Stomach (tissue), 4 donors: Measurements from ENCODE around the gene ST6GAL2.

Experiments
- CTCF ChIP-seq, 7 experiments: fragments of 450-650 bp in 4 of 7; fragments of 200-600 bp in 3 of 7; sonication (generic) in 3 of 7; IDR thresholded peaks; one replicate each; pipeline ENCODE4 v1.5.1; 2016 to 2019; ENCODE audit warnings: antibody characterized with exemption in 7 of 7, control low read depth in 2 of 7, mild to moderate bottlenecking in 1 of 7
- EP300 ChIP-seq: sonication (generic); formaldehyde crosslinking; IDR thresholded peaks from one replicate; pipeline ENCODE4 v1.6.1; 2017; ENCODE audit warnings: antibody characterized with exemption
- POLR2A ChIP-seq, 4 donors: fragments of 450-650 bp; IDR thresholded peaks; one replicate each; pipeline ENCODE4 v1.6.1; 2016; ENCODE audit warnings: antibody characterized with exemption in 4 of 4, control low read depth in 2 of 4, mild to moderate bottlenecking in 1 of 4, moderate library complexity in 1 of 4

- TF ChIP-seq CTCF (IDR thresholded peaks at IDR 0.05): no peak
- TF ChIP-seq EP300: no peak
- TF ChIP-seq POLR2A (IDR thresholded peaks at IDR 0.05): no peak
Observed at GRCh38 chr2:106885329-106885728, 638 bp downstream of the ST6GAL2 start.
